ENCODE measurements around the gene ETNK2.

- TF ChIP-seq NFE2L2 (IDR thresholded peaks at IDR 0.05; ENCODE audit: low read depth, low read length), result no peak
- TF ChIP-seq BHLHE40 (IDR thresholded peaks at IDR 0.05; ENCODE audit: low read depth, low read length), result no peak
- TF ChIP-seq, protein P1, sequence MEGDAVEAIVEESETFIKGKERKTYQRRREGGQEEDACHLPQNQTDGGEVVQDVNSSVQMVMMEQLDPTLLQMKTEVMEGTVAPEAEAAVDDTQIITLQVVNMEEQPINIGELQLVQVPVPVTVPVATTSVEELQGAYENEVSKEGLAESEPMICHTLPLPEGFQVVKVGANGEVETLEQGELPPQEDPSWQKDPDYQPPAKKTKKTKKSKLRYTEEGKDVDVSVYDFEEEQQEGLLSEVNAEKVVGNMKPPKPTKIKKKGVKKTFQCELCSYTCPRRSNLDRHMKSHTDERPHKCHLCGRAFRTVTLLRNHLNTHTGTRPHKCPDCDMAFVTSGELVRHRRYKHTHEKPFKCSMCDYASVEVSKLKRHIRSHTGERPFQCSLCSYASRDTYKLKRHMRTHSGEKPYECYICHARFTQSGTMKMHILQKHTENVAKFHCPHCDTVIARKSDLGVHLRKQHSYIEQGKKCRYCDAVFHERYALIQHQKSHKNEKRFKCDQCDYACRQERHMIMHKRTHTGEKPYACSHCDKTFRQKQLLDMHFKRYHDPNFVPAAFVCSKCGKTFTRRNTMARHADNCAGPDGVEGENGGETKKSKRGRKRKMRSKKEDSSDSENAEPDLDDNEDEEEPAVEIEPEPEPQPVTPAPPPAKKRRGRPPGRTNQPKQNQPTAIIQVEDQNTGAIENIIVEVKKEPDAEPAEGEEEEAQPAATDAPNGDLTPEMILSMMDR (conservative IDR thresholded peaks at IDR 0.05; ENCODE audit: low read depth, low read length), result no peak
- no peak for TF ChIP-seq POLR2A (IDR thresholded peaks at IDR 0.05; ENCODE audit: low read depth, low read length)
- TF ChIP-seq RFX5 (IDR thresholded peaks at IDR 0.05; ENCODE audit: low read depth, low read length), result no peak
- TF ChIP-seq SMC3 (IDR thresholded peaks at IDR 0.05; ENCODE audit: low read depth, low read length), result no peak
- no peak for TF ChIP-seq MAFK (IDR thresholded peaks at IDR 0.05; ENCODE audit: low read depth, low read length)
- TF ChIP-seq CHD1 (IDR thresholded peaks at IDR 0.05; ENCODE audit: low read depth, low read length), result no peak
- TF ChIP-seq RCOR1 (IDR thresholded peaks at IDR 0.05; ENCODE audit: insufficient replicate concordance, low read length), result no peak
- TF ChIP-seq, protein P2, sequence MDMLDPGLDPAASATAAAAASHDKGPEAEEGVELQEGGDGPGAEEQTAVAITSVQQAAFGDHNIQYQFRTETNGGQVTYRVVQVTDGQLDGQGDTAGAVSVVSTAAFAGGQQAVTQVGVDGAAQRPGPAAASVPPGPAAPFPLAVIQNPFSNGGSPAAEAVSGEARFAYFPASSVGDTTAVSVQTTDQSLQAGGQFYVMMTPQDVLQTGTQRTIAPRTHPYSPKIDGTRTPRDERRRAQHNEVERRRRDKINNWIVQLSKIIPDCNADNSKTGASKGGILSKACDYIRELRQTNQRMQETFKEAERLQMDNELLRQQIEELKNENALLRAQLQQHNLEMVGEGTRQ (IDR thresholded peaks at IDR 0.05; ENCODE audit: low read depth, low read length), result no peak
- no peak for TF ChIP-seq RAD21 (IDR thresholded peaks at IDR 0.05; ENCODE audit: low read length)
- no peak for TF ChIP-seq FOS (IDR thresholded peaks at IDR 0.05; ENCODE audit: low read depth, low read length)
- TF ChIP-seq, protein P3, sequence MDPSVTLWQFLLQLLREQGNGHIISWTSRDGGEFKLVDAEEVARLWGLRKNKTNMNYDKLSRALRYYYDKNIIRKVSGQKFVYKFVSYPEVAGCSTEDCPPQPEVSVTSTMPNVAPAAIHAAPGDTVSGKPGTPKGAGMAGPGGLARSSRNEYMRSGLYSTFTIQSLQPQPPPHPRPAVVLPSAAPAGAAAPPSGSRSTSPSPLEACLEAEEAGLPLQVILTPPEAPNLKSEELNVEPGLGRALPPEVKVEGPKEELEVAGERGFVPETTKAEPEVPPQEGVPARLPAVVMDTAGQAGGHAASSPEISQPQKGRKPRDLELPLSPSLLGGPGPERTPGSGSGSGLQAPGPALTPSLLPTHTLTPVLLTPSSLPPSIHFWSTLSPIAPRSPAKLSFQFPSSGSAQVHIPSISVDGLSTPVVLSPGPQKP (IDR thresholded peaks at IDR 0.05; ENCODE audit: borderline replicate concordance, low read depth, low read length), result no peak
- no peak for TF ChIP-seq MAZ (IDR thresholded peaks at IDR 0.05; ENCODE audit: borderline replicate concordance, low read depth, low read length)
Measured at GRCh38 chr1:204132718-204133117, 19.1 kb downstream of the ETNK2 start.
